ENCODE measurements around the gene KDF1. TPM values are rescaled to one million over a fixed set of nuclear protein-coding genes. Genes with fewer than 3 reads are reported as not detected.

Gene KDF1
- total and polyA plus RNA-seq, 2 of the 13 experiments (the other 11 are each of a cell fraction or from before 2014, with no cell fraction given) = 1.9 to 4.9 TPM

DNA sequence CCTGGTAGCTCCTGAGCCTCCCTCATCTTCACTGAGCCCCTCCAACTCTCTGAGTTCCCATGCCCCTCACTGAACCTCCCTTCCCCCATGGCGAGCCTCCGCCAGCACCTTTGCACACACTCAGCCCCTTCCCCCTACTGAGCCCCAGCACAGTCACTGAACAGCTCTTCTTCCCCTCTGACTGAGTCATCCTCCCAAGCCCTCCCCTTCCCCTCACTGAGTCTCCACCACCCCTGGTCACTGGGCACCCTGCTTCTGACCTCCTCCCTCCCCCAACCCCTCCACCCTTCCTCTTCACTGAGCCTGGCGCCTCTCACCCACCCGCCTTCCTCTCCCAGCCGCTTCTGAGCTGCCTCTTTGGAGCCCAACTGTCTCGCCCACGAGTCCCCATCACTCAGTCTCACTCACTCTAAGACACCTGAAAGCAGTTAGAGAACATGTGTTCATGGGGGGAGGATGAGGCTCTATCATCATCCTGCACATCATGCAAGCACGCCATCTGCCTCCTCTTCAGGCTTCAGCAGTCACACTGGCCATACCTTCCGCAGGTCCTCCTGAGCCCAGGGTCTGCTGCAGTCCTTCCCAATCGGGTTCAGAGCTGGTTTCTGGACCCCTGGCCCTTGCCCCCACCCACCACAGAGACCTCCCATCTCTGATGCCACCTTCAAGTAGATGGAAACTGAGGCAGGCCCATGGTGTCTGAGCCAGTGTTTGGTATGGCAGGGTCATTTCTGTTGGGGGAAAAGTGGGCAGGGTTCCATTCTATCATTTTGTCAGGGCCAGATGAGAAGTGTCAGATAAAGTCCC lies 31.2 kb upstream of the KDF1 start (continued):
- TF ChIP-seq UBTF (CRISPR knock-in tag; IDR thresholded peaks at IDR 0.05) = peak; percentile 41
- no peak for TF ChIP-seq ZNF253 (CRISPR knock-in tag; IDR thresholded peaks at IDR 0.05; ENCODE audit: borderline replicate concordance)
- peak; percentile 88 for TF ChIP-seq PPARG (CRISPR knock-in tag; conservative IDR thresholded peaks at IDR 0.05)
- no peak for TF ChIP-seq ZNF101 (CRISPR knock-in tag; IDR thresholded peaks at IDR 0.05; ENCODE audit: borderline replicate concordance, low read depth)
- no peak for TF ChIP-seq RCOR2 (CRISPR knock-in tag; IDR thresholded peaks at IDR 0.05)
- TF ChIP-seq AGO2 (optimal IDR thresholded peaks at IDR 0.05; ENCODE audit: low read depth, low read length) = no peak
- TF ChIP-seq PAX8 (CRISPR knock-in tag; IDR thresholded peaks at IDR 0.05; ENCODE audit: borderline replicate concordance) = no peak
- no peak for TF ChIP-seq GTF2F1 (IDR thresholded peaks at IDR 0.05; ENCODE audit: low read length)
- TF ChIP-seq ETV6 (CRISPR knock-in tag; conservative IDR thresholded peaks at IDR 0.05) = 0 out of 2 replicates have a peak, but pooled peaks have one; percentile 29
- no peak for TF ChIP-seq JDP2 (CRISPR knock-in tag; IDR thresholded peaks at IDR 0.05; ENCODE audit: borderline replicate concordance)
- no peak for TF ChIP-seq SNRNP70 (IDR thresholded peaks at IDR 0.05; ENCODE audit: low read depth, low read length)
- TF ChIP-seq NAIF1 (CRISPR knock-in tag; IDR thresholded peaks at IDR 0.05; ENCODE audit: borderline replicate concordance) = no peak
- peak; percentile 39; the same call in 1 of the 2 replicates for TF ChIP-seq BCL6 (CRISPR knock-in tag; IDR thresholded peaks at IDR 0.05)
- no peak for TF ChIP-seq ZNF775 (CRISPR knock-in tag; IDR thresholded peaks at IDR 0.05; ENCODE audit: borderline replicate concordance)
- TF ChIP-seq IRF2 (CRISPR knock-in tag; IDR thresholded peaks at IDR 0.05) = peak; percentile 63; the same call in 1 of the 2 replicates
- 0 out of 2 replicates have a peak, but pooled peaks have one; percentile 43 for TF ChIP-seq ZNF670 (CRISPR knock-in tag; IDR thresholded peaks at IDR 0.05; ENCODE audit: borderline replicate concordance)
- TF ChIP-seq, protein P1, sequence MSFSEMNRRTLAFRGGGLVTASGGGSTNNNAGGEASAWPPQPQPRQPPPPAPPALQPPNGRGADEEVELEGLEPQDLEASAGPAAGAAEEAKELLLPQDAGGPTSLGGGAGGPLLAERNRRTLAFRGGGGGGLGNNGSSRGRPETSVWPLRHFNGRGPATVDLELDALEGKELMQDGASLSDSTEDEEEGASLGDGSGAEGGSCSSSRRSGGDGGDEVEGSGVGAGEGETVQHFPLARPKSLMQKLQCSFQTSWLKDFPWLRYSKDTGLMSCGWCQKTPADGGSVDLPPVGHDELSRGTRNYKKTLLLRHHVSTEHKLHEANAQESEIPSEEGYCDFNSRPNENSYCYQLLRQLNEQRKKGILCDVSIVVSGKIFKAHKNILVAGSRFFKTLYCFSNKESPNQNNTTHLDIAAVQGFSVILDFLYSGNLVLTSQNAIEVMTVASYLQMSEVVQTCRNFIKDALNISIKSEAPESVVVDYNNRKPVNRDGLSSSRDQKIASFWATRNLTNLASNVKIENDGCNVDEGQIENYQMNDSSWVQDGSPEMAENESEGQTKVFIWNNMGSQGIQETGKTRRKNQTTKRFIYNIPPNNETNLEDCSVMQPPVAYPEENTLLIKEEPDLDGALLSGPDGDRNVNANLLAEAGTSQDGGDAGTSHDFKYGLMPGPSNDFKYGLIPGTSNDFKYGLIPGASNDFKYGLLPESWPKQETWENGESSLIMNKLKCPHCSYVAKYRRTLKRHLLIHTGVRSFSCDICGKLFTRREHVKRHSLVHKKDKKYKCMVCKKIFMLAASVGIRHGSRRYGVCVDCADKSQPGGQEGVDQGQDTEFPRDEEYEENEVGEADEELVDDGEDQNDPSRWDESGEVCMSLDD (CRISPR knock-in tag; IDR thresholded peaks at IDR 0.05; ENCODE audit: borderline replicate concordance) = no peak; the same call in 1 of the 2 replicates
- TF ChIP-seq TRIM24 (CRISPR knock-in tag; IDR thresholded peaks at IDR 0.05) = 0 out of 2 replicates have a peak, but pooled peaks have one; percentile 13
- TF ChIP-seq NONO (IDR thresholded peaks at IDR 0.05) = no peak
- peak; percentile 50 for TF ChIP-seq NONO (CRISPR knock-in tag; conservative IDR thresholded peaks at IDR 0.05)
- TF ChIP-seq, protein P2, sequence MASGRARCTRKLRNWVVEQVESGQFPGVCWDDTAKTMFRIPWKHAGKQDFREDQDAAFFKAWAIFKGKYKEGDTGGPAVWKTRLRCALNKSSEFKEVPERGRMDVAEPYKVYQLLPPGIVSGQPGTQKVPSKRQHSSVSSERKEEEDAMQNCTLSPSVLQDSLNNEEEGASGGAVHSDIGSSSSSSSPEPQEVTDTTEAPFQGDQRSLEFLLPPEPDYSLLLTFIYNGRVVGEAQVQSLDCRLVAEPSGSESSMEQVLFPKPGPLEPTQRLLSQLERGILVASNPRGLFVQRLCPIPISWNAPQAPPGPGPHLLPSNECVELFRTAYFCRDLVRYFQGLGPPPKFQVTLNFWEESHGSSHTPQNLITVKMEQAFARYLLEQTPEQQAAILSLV (CRISPR knock-in tag; IDR thresholded peaks at IDR 0.05; ENCODE audit: borderline replicate concordance) = peak; percentile 60; the same call in 1 of the 2 replicates
- TF ChIP-seq HNF1B (CRISPR knock-in tag; IDR thresholded peaks at IDR 0.05) = no peak
